ENCODE measurements around the gene GTF3C2. TPM values are rescaled to one million over a fixed set of nuclear protein-coding genes. Genes with fewer than 3 reads are reported as not detected.
A peak's percentile ranks its signal among the peaks of the same experiment; 100 is the strongest.

GTF3C2 gene
- total and polyA plus RNA-seq, 9 of the 15 experiments (the other 6 are each of a cell fraction or from before 2014, with no cell fraction given): 35.5 to 96.8 (median 53.0) TPM

- TF ChIP-seq DDX20 (tag; IDR thresholded peaks at IDR 0.05; ENCODE audit: low read depth) (no peak), RB1 (IDR thresholded peaks at IDR 0.05; ENCODE audit: low read depth) (peak; percentile 60), CCNT2 (IDR thresholded peaks at IDR 0.05; ENCODE audit: borderline replicate concordance, extremely low read depth, insufficient read length, low read depth, low read length) (no peak), ZBTB40 (IDR thresholded peaks at IDR 0.05) (peak; percentile 69), ZBTB40 (CRISPR knock-in tag; IDR thresholded peaks at IDR 0.05) (no peak), TEAD4 (IDR thresholded peaks at IDR 0.05; ENCODE audit: low read length) (0 out of 2 replicates have a peak, but pooled peaks have one; percentile 3), TEAD4 (CRISPR knock-in tag; IDR thresholded peaks at IDR 0.05; ENCODE audit: borderline replicate concordance) (no peak), NFE2 (IDR thresholded peaks at IDR 0.05; ENCODE audit: low read depth) (no peak), GABPB2 (CRISPR knock-in tag; conservative IDR thresholded peaks at IDR 0.05) (no peak), HOMEZ (CRISPR knock-in tag; IDR thresholded peaks at IDR 0.05) (no peak), E2F3 (CRISPR knock-in tag; IDR thresholded peaks at IDR 0.05) (peak; percentile 37; the same call in 1 of the 2 replicates), BACH1 (tag; IDR thresholded peaks at IDR 0.05) (peak; percentile 81), ZNF253 (CRISPR knock-in tag; conservative IDR thresholded peaks at IDR 0.05) (no peak), TGIF2 (CRISPR knock-in tag; IDR thresholded peaks at IDR 0.05) (0 out of 2 replicates have a peak, but pooled peaks have one; percentile 80), RUNX1 (IDR thresholded peaks at IDR 0.05; ENCODE audit: low read depth) (no peak), ZBTB1 (CRISPR knock-in tag; IDR thresholded peaks at IDR 0.05; ENCODE audit: borderline replicate concordance, low read depth) (0 out of 2 replicates have a peak, but pooled peaks have one; percentile 68), ZNF263 (CRISPR knock-in tag; IDR thresholded peaks at IDR 0.05; ENCODE audit: borderline replicate concordance) (peak; percentile 35; the same call in 1 of the 2 replicates), TBL1XR1 (IDR thresholded peaks at IDR 0.05; ENCODE audit: low read length in 2 of 2) (peak in 1 of 2 experiments; percentile 62; a peak in 1 of 4 replicates)
These were observed at the start of gene GTF3C2 (continued) for GRCh38 chr2:27356382-27357181.
